ENCODE data around the gene HGFAC.

DNA sequence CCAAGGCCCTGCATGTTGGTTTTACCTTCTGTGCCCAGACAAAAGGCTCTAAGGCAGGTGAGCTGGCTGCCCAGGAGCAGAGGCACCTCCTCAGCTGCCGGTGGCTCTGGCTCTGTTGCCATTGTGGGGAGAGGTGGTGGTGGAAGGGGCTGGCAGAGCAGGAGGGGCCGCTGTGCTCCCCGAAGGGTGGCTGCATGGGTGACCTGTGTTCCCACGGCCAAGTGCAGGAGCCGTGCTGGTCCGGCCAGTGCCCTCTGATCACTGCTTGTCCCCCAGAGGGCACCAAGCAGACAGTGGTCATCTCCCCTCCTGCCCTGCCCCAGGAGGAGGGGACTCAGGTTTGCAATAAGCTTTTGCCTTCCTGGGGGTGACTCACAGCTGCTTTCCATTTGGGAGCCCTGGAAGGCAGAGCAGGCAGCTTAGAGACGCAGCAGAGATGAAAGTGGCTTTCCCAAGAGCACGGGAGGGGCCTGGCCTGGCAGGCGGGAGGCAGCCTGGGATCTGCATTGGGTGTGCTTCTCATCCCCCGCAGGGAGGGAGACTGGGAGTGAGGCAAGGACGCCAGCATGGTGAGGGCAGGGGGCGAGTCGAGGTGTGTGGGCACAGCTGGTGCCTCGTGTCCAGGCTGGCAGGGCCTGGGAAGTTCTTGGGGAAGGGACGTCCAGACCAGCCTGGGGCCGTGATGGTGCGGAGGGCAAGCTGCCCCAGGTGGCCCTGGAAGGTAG lies 50.1 kb downstream of the HGFAC start:
- TF ChIP-seq EZH2 (IDR thresholded peaks at IDR 0.05) = no peak
- no peak for TF ChIP-seq POLR2AphosphoS5 (IDR thresholded peaks at IDR 0.05; ENCODE audit: borderline replicate concordance, low read depth, low read length)
- no peak for TF ChIP-seq FOXP2 (optimal IDR thresholded peaks at IDR 0.05; ENCODE audit: control extremely low read depth, extremely low read length, insufficient read depth)

Measured in SK-N-MC (cell line).